NT2/D1 (cell line): ENCODE measurements around the gene COTL1.

ENCODE experiments used
- DNase-seq: peaks from one replicate; pipeline ENCODE4 v3.0.0-alpha.2; 2011; ENCODE audit warnings: low read depth, low spot score
- H3K27me3 ChIP-seq: 2 replicates; pipeline ENCODE4 v1.6.0; 2011; ENCODE audit warnings: mild to moderate bottlenecking; ENCODE audit not compliant: insufficient read length, insufficient read depth
- H3K36me3 ChIP-seq: 2 replicates; pipeline ENCODE4 v1.6.1; 2011; ENCODE audit warnings: mild to moderate bottlenecking, low read length, mixed read lengths; ENCODE audit not compliant: insufficient read depth, insufficient read length
- H3K4me1 ChIP-seq: 2 replicates; pipeline ENCODE4 v1.5.1; 2011; ENCODE audit not compliant: insufficient read depth, insufficient read length
- H3K4me3 ChIP-seq: 2 replicates; pipeline ENCODE4 v1.5.1; 2011; ENCODE audit warnings: low read depth; ENCODE audit not compliant: insufficient read length
- H3K9ac ChIP-seq: 2 replicates; pipeline ENCODE4 v1.6.0; 2011; ENCODE audit warnings: low read depth; ENCODE audit not compliant: insufficient read length
- H3K9me3 ChIP-seq: 2 replicates; pipeline ENCODE4 v1.5.1; 2011; ENCODE audit warnings: mild to moderate bottlenecking, low read length; ENCODE audit not compliant: insufficient read depth
- SUZ12 ChIP-seq: IDR thresholded peaks from 2 replicates; pipeline ENCODE4 v1.6.1; 2011; ENCODE audit not compliant: insufficient read length, insufficient read depth; ENCODE audit errors: extremely low read depth
- YY1 ChIP-seq: IDR thresholded peaks from 2 replicates; pipeline ENCODE4 v1.6.1; 2011; ENCODE audit not compliant: insufficient read length, insufficient read depth
- ZNF274 ChIP-seq: IDR thresholded peaks from 2 replicates; pipeline ENCODE4 v1.6.1; 2011; ENCODE audit warnings: mild to moderate bottlenecking, low read depth, low read length

The COTL1 gene

DNA sequence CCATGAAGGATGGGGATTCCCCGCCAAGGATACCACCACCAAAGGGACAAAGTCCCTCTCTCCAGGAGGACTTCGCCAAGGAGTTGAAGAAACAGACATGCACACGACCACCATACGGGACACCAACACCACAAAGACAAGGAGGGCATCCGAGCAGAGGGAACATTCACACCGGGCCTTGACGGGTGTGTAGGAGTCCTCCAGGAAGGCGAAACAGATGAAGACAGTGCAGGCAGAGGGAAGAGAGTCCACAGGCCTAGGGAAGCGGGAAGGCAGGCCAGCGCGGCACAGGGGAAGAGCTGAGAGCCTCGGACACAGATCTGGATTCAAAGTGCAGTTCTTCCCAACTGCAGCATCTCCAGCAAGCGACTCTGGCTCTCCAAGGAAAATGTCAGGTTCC, 10.8 kb downstream of the COTL1 start:
- Histone ChIP-seq H3K27me3 (no peaks in the 10 kb centered on the region), H3K4me3 (no peak overlapping the region), H3K9me3 (no peaks in the 10 kb centered on the region), H3K36me3 (peaks cover 74% of the 10 kb centered on the region), H3K4me1 (peaks cover 25% of the 10 kb centered on the region), H3K9ac (no peak overlapping the region)
- no peak for TF ChIP-seq SUZ12
- TF ChIP-seq YY1: no peak
- TF ChIP-seq ZNF274: no peak
- DNase-seq: no peak

DNA sequence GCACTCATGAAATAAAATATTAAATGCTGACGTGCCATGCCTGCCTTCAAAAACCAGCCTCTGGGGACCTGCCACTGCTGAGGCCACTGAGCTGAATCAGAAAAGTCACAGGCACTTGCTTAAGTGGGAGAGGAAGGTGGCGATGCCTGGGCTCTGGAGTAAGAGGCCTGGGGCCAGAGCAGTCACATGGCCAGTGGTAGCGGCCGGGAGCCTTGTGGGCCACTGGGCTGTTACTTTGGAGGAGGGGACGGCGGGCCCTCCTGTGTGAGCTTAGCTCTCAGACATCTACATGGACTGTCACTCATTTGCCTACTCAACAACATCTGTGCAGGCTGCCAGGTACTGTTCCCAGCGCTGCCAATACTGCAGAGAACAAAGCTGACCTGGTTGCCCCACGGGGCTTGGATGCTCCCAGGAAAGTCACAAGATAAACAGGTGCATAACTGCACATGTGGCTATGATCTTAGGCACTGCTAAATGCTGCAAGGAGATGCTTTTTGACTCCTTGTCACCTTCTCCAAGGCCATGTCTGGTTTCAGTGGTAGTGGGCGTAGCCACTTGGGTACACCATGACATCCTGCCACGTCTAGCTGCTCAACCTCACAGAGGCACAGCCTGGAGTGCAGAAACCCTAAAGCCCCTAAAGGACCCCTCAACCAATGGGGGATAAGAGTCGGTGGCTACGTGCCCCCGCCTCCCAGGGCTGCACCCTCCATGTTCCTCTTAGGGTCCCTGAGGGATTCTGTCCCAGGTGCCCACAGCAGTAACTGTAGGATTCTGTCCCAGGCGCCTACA, 11.6 kb downstream of the COTL1 start:
- H3K4me1 ChIP-seq: peaks cover 26% of the 10 kb centered on the region
- no peak overlapping the region for H3K9ac ChIP-seq
- no peak overlapping the region for H3K4me3 ChIP-seq
- H3K27me3 ChIP-seq: no peaks in the 10 kb centered on the region
- DNase-seq: no peak
- TF ChIP-seq SUZ12 (no peak), ZNF274 (no peak), YY1 (no peak)
- no peaks in the 10 kb centered on the region for H3K9me3 ChIP-seq
- peaks cover 66% of the 10 kb centered on the region for H3K36me3 ChIP-seq

DNA sequence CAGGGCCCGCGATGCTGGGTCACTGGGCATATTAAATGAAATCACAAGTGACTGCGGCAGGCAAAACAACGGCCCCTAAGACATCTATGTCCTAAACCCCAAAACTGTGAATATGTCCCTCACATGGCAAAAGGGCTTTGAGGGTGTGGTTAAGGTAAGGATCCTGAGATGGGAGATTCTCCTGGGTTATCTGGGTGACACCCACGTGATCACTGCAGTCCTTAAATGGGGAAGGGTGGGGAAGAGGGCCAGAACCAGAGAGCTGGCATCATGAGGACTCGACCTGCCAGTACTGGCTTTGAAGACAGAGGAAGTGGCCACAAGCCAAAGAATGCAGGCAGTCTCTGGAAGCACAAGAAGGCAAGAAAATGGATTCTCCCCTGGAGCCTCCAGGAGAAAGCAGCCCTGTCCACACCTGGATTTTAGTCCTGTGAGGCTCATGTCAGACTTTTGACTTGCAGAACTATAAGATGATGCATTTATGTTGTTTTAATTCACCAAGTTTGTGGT, 12.5 kb downstream of the COTL1 start:
- no peak for DNase-seq
- H3K27me3 ChIP-seq: no peaks in the 10 kb centered on the region
- no peaks in the 10 kb centered on the region for H3K9me3 ChIP-seq
- no peak overlapping the region for H3K9ac ChIP-seq
- H3K36me3 ChIP-seq: peaks cover 63% of the 10 kb centered on the region
- no peak for TF ChIP-seq SUZ12
- TF ChIP-seq ZNF274: no peak
- no peak for TF ChIP-seq YY1
- no peak overlapping the region for H3K4me3 ChIP-seq
- peaks cover 32% of the 10 kb centered on the region for H3K4me1 ChIP-seq

DNA sequence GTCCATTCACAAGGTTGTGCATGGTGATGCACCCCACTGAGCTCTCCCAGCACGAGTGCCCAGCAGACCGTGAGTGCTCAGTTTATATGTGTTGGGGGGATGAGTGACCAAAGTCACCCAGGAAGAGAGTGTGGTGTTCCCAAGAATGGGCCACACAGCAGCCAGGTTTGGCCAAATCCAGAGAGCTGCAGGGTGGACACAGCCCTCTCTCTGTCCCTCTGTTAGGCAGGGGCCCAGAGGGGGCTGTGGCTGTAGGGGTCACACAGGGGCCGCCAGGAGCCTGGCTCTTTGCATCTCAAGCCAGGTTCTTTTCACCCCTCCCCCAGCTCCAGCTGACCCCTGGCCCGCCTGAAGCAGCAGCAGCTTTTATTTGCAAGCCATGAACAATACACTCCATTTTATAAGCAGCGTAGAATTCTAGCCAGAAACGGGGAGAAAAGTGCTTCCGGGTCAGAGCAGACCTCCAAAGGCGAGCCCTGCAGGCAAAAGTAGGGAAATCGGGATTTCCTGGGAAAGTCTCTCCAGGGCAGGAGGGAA, 13.3 kb downstream of the COTL1 start:
- TF ChIP-seq ZNF274 (no peak), YY1 (no peak), SUZ12 (no peak)
- Histone ChIP-seq H3K4me1 (peaks cover 34% of the 10 kb centered on the region), H3K9me3 (no peaks in the 10 kb centered on the region), H3K4me3 (no peak overlapping the region), H3K27me3 (no peaks in the 10 kb centered on the region), H3K36me3 (peaks cover 56% of the 10 kb centered on the region), H3K9ac (peak overlapping the region; percentile 46)
- DNase-seq: no peak

DNA sequence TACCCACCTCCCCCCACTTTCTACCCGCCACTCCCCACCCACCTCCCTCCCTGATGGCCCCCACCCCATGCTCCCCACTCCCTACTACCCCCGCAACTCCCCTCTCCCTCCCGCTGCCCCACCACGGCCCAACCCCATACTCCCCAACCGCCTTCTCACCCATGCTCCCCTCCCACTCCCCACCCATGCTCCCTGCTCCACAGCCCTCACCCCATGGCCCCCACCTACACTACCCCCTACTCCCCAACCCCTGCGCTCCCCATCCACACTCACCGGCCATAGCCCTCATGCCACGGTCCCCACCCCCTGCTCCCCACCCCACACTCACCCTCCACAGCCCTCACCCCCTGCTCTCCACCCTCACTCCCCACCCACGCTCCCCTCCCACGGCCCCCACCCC, 13.9 kb downstream of the COTL1 start:
- peaks cover 50% of the 10 kb centered on the region for H3K36me3 ChIP-seq
- TF ChIP-seq YY1 (no peak), SUZ12 (no peak), ZNF274 (no peak)
- H3K9ac ChIP-seq: no peak overlapping the region
- no peak for DNase-seq
- H3K9me3 ChIP-seq: no peaks in the 10 kb centered on the region
- peaks cover 37% of the 10 kb centered on the region for H3K4me1 ChIP-seq
- no peak overlapping the region for H3K4me3 ChIP-seq
- no peaks in the 10 kb centered on the region for H3K27me3 ChIP-seq

DNA sequence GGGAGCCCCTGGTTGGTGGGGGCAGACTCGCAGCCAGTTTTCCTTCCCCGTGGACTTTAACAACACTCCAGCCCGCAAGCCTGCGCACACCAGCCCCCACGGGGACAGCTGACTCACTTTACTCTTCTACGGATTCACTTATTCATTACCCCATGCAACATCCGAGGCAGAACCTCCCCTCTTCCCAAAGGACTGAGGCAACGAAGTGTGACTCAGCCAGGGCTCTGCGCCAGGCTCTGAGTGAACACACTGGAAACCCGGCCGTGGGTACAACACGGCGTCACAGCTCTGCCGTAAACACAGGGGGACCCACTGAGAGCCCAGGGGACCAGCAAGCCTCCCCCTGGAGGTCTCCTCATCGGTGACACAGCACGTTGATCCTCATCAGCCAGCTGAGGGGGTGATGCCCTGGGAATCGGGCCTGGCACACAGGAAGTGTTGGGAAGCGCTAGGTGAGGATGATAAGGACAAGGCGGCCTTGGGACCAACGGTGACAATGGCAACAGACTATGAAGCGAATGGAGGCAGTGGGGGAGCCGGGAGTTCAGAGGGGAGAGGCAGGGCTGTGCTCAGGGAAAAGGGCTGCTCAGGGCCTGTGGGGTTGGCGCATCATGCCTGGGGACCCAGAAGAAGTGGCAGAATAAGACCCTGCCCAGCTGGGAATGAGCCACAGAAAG, 14.6 kb downstream of the COTL1 start:
- Histone ChIP-seq H3K9ac (peak overlapping the region; percentile 61), H3K36me3 (peaks cover 44% of the 10 kb centered on the region), H3K9me3 (no peaks in the 10 kb centered on the region), H3K4me3 (no peak overlapping the region), H3K4me1 (peaks cover 38% of the 10 kb centered on the region), H3K27me3 (no peaks in the 10 kb centered on the region)
- no peak for DNase-seq
- TF ChIP-seq ZNF274 (no peak), SUZ12 (no peak), YY1 (no peak)

DNA sequence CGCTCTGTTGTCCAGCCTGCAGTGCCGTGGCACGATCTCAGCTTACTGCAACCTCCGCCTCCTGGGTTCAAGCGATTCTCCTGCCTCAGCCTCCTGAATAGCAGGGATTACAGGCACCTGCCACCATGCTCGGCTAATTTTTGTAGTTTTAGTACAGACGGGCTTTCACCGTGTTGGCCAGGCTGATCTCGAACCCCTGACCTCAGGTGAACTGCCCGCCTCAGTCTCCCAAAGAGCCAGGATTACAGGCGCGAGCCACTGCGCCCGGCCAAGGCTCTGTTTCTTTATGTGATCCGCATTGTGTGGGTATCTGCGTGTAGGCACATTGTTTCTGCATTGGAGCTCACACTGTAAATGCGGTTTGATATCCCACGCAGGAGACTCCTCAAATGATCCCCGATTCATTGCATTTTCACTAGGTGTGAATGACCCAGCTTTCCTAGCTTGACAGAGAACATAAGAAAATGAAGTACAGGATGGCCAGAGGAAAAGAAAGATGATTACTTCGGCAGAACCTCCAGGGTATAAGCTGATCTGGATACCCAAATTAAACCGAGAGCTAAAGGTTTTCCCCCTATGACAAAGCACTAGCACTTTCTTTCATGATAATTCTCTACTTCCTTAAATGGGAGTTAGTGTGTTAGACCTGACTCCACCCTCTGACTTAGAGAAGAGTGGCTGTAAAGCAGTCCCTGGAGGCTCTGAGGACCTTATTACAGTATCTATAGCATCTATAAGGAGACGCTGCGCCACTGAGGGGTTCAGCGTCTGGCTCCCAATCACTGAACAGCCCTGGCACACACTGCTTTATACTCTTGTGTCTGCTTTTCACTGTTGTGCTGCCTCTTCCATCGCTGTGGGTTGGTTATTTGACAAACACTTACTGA, 17.3 kb downstream of the COTL1 start:
- Histone ChIP-seq H3K4me3 (no peak overlapping the region), H3K4me1 (peaks cover 59% of the 10 kb centered on the region), H3K27me3 (no peaks in the 10 kb centered on the region), H3K9me3 (no peaks in the 10 kb centered on the region), H3K9ac (no peak overlapping the region), H3K36me3 (peaks cover 44% of the 10 kb centered on the region)
- DNase-seq: no peak
- TF ChIP-seq ZNF274 (no peak), YY1 (no peak), SUZ12 (no peak)
